OCI-LY3 (cell line): ENCODE results near the gene LARP1.

Source experiments
- H2AFZ ChIP-seq: fragments of 200-600, 300-600 bp; shearing (Covaris generic); 2 replicates; pipeline ENCODE4 v1.6.0; 2014; ENCODE audit warnings: antibody characterized with exemption, low read depth, low read length
- H3K27ac ChIP-seq: fragments of 200-600, 300-600 bp; sonication (generic); 2 replicates; pipeline ENCODE4 v1.5.1; 2014; ENCODE audit warnings: mild to moderate bottlenecking, low read length, moderate library complexity, mixed read lengths
- H3K27me3 ChIP-seq: fragments of 200-600, 300-600 bp; sonication (generic); 2 replicates; pipeline ENCODE4 v1.6.1; 2014; ENCODE audit warnings: low read depth, low read length, mixed read lengths
- H3K36me3 ChIP-seq: fragments of 200-600, 300-600 bp; sonication (generic); replicated peaks from 2 replicates; pipeline ENCODE3; 2014; ENCODE audit warnings: low read depth, low read length, mixed read lengths
- H3K4me1 ChIP-seq: fragments of 300-600, 200-600 bp; sonication (generic); 2 replicates; pipeline ENCODE4 v1.6.1; 2014; ENCODE audit warnings: low read length, mixed read lengths
- H3K4me2 ChIP-seq: fragments of 200-600, 300-600 bp; sonication (generic); 2 replicates; pipeline ENCODE4 v1.6.1; 2014; ENCODE audit warnings: low read length, mixed read lengths
- H3K4me3 ChIP-seq: fragments of 300-600, 200-600 bp; sonication (generic); 2 replicates; pipeline ENCODE4 v1.5.1; 2014; ENCODE audit warnings: antibody characterized with exemption, mild to moderate bottlenecking, low read length, moderate library complexity
- H3K79me2 ChIP-seq: fragments of 300-600, 200-600 bp; shearing (Covaris generic); 2 replicates; pipeline ENCODE4 v1.6.1; 2014; ENCODE audit warnings: mild to moderate bottlenecking, low read length, mixed read lengths
- H3K9ac ChIP-seq: fragments of 300-600, 200-600 bp; shearing (Covaris generic); 2 replicates; pipeline ENCODE4 v1.6.0; 2014; ENCODE audit warnings: mild to moderate bottlenecking, low read length, moderate library complexity
- H3K9me3 ChIP-seq: fragments of 200-600, 300-600 bp; shearing (Covaris generic); 2 replicates; pipeline ENCODE4 v1.6.1; 2014; ENCODE audit warnings: low read length, mixed read lengths; ENCODE audit not compliant: insufficient read depth
- H4K20me1 ChIP-seq: fragments of 200-600, 300-600 bp; sonication (generic); 2 replicates; pipeline ENCODE4 v1.6.1; 2016; ENCODE audit warnings: low read length, mixed read lengths; ENCODE audit not compliant: insufficient read depth
- EZH2phosphoT487 ChIP-seq: fragments of 200-600 bp; shearing (Covaris generic); IDR thresholded peaks from 2 replicates; pipeline ENCODE4 v1.6.1; 2018; ENCODE audit warnings: antibody characterized with exemption, mixed run types, low read depth
- TF ChIP-seq, protein P1 (sequence below): fragments of 200-600, 300-600 bp; sonication (generic); IDR thresholded peaks from 2 replicates; pipeline ENCODE4 v1.5.1; 2014; ENCODE audit warnings: antibody characterized with exemption, low read length, low read depth

The LARP1 gene

DNA sequence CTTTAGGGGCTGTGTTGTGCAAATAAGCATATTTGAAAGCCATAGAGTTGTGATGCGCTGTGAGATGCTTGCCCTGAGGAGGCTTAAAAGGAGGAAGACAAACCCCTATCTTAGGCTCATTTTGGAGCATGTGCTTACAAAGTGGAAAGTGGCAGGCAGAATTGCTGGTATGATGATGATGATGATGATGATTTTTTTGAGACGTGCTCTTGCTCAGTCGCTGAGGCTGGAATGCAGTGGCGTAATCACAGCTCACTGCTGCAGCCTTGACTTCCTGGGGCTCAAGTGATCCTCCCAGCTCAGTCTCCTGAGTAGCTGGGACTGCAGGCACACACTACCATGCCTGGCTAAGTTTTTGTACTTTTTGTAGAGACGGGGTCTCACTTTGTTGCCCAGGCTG is 104.9 kb downstream of the LARP1 start:
- H3K4me1 ChIP-seq: peaks cover 29% of the 10 kb centered on the region
- no peak overlapping the region for H3K27ac ChIP-seq

DNA sequence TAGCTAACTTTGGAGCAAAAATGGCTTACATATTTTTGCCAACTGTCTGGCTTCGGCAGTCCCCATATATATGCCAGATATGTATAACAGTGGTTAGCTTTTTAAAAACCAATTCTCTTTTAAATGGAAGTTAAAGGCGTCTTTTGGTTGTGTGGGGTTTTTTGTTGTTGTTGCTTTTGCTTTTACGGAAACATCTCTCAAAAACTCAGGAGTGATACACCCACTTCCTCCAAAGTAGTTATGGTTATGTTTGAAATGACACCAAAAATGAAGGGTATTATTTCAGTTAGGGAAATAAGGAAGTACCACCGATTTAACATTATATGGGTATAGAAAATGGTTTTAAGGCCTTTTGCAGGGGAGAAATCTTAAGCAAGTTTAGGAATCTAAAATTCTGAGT is 105.6 kb downstream of the LARP1 start:
- Histone ChIP-seq H3K4me2 (peak overlapping the region; percentile 78), H3K9me3 (no peaks in the 10 kb centered on the region), H4K20me1 (peaks cover 28% of the 10 kb centered on the region), H3K36me3 (peaks cover 16% of the 10 kb centered on the region), H2AFZ (no peak overlapping the region), H3K79me2 (peaks cover 64% of the 10 kb centered on the region), H3K27me3 (no peaks in the 10 kb centered on the region), H3K4me1 (peaks cover 29% of the 10 kb centered on the region), H3K4me3 (peak overlapping the region; percentile 98), H3K9ac (0 out of 2 replicates have a peak overlapping the region, but pooled peaks have one; percentile 6), H3K27ac (no peak overlapping the region)
- TF ChIP-seq EZH2phosphoT487: no peak
- TF ChIP-seq, protein P1, sequence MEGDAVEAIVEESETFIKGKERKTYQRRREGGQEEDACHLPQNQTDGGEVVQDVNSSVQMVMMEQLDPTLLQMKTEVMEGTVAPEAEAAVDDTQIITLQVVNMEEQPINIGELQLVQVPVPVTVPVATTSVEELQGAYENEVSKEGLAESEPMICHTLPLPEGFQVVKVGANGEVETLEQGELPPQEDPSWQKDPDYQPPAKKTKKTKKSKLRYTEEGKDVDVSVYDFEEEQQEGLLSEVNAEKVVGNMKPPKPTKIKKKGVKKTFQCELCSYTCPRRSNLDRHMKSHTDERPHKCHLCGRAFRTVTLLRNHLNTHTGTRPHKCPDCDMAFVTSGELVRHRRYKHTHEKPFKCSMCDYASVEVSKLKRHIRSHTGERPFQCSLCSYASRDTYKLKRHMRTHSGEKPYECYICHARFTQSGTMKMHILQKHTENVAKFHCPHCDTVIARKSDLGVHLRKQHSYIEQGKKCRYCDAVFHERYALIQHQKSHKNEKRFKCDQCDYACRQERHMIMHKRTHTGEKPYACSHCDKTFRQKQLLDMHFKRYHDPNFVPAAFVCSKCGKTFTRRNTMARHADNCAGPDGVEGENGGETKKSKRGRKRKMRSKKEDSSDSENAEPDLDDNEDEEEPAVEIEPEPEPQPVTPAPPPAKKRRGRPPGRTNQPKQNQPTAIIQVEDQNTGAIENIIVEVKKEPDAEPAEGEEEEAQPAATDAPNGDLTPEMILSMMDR: no peak

More for the DNA sequence above, 104.9 kb downstream of the LARP1 start:
- Histone ChIP-seq H3K9ac (peak overlapping the region; percentile 82), H3K4me2 (peak overlapping the region; percentile 78), H2AFZ (no peak overlapping the region), H3K79me2 (peaks cover 64% of the 10 kb centered on the region), H4K20me1 (peaks cover 28% of the 10 kb centered on the region), H3K9me3 (no peaks in the 10 kb centered on the region), H3K4me3 (peak overlapping the region; percentile 98), H3K36me3 (peaks cover 10% of the 10 kb centered on the region), H3K27me3 (no peaks in the 10 kb centered on the region)
- TF ChIP-seq, protein P1: no peak
- TF ChIP-seq EZH2phosphoT487: no peak

DNA sequence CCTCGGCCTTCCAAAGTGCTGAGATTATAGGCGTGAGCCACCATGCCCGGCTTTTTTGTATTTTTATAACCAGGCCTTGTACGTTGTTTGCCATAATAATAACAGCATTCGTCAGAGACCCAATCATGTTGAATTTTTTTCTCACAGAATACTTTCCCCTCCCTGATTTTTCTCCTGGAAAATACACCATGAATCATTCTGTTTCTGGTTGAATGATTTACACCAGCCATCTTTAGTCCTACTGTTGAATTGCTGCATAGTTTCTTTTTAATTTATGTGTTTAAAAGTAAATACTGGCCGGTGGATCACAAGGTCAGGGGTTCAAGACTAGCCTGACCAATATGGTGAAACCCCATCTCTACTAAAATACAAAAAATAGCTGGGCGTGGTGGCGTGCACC is 106.8 kb downstream of the LARP1 start:
- H3K4me1 ChIP-seq: peaks cover 27% of the 10 kb centered on the region

DNA sequence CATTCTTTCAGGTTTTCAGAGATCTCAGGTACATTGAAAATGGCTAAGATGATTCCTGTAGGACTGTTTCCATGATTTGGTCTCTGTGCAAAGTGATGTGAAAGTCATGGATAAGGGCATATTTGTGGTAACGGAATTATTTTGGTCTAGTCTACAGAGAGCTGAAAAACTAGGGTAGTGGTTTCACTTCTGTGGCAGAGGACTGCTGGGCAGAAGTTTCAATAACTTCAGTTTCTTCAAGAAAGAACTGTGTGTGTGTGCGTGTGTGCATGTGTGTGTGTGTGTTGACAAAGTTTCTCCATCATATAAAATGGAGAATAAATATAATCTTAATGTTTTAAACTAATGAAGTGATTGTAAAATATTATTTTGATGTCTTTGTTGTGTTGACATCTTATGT is 107.6 kb downstream of the LARP1 start:
- Histone ChIP-seq H3K36me3 (peaks cover 18% of the 10 kb centered on the region), H3K27ac (no peak overlapping the region), H3K9ac (no peak overlapping the region), H3K27me3 (no peaks in the 10 kb centered on the region), H3K9me3 (no peaks in the 10 kb centered on the region), H2AFZ (no peak overlapping the region), H3K79me2 (peaks cover 64% of the 10 kb centered on the region), H3K4me3 (no peak overlapping the region), H3K4me2 (peak overlapping the region; percentile 37), H3K4me1 (peaks cover 26% of the 10 kb centered on the region), H4K20me1 (peaks cover 28% of the 10 kb centered on the region)
- no peak for TF ChIP-seq EZH2phosphoT487
- TF ChIP-seq, protein P1: no peak

More for the DNA sequence above, 106.8 kb downstream of the LARP1 start:
- no peak overlapping the region for H2AFZ ChIP-seq
- peaks cover 28% of the 10 kb centered on the region for H4K20me1 ChIP-seq
- H3K27me3 ChIP-seq: no peaks in the 10 kb centered on the region
- no peak overlapping the region for H3K4me2 ChIP-seq
- no peaks in the 10 kb centered on the region for H3K9me3 ChIP-seq
- H3K36me3 ChIP-seq: peaks cover 18% of the 10 kb centered on the region
- H3K27ac ChIP-seq: no peak overlapping the region
- peaks cover 64% of the 10 kb centered on the region for H3K79me2 ChIP-seq
- no peak for TF ChIP-seq EZH2phosphoT487
- H3K4me3 ChIP-seq: no peak overlapping the region
- H3K9ac ChIP-seq: no peak overlapping the region
